ENCODE data around the gene C14orf180. TPM values are rescaled to one million over a fixed set of nuclear protein-coding genes. Genes with fewer than 3 reads are reported as not detected.
"Not testable (repeated sequence)": the region's sequence is repeated elsewhere in the genome, so short reads cannot be mapped to it uniquely, and the experiment has no call there.

C14orf180 gene
- total RNA-seq, 1 donor from 2014 or later: 40.0 TPM

- ATAC-seq: no peak
- no peak for DNase-seq (ENCODE audit: missing footprints)
- intact Hi-C loops (cut with DNase I): no loop called here
Measured at GRCh38 chr14:104633276-104634137, 53.9 kb downstream of the C14orf180 start.

GRCh38 chr14:104634138-104634760, 54.7 kb downstream of the C14orf180 start:
- ATAC-seq: no peak
- no peak for DNase-seq (ENCODE audit: missing footprints)
- intact Hi-C loops (cut with DNase I): no loop called here

- intact Hi-C loops (cut with DNase I): no loop called here
- no peak for ATAC-seq
Measured at GRCh38 chr14:104634886-104635570, 55.5 kb downstream of the C14orf180 start.

GRCh38 chr14:104635717-104636116, 56.2 kb downstream of the C14orf180 start:
- intact Hi-C loops (cut with DNase I): no loop called here
- ATAC-seq (no peak), DNase-seq (ENCODE audit: missing footprints) (no peak)

More at GRCh38 chr14:104634886-104635570, 55.5 kb downstream of the C14orf180 start:
- DNase-seq (ENCODE audit: missing footprints): no peak

GRCh38 chr14:104636131-104636530, 56.6 kb downstream of the C14orf180 start:
- ATAC-seq (no peak), DNase-seq (ENCODE audit: missing footprints) (no peak)
- intact Hi-C loops (cut with DNase I): no loop called here

GRCh38 chr14:104636846-104637545, 57.4 kb downstream of the C14orf180 start:
- DNase-seq (ENCODE audit: missing footprints); intact Hi-C loops (cut with DNase I); ATAC-seq: not testable (repeated sequence)

- ATAC-seq (no peak), DNase-seq (ENCODE audit: missing footprints) (no peak)
- intact Hi-C loops (cut with DNase I): no loop called here
Measured at GRCh38 chr14:104637546-104638003, 58.0 kb downstream of the C14orf180 start.

- ATAC-seq (no peak), DNase-seq (ENCODE audit: missing footprints) (no peak)
- intact Hi-C loops (cut with DNase I): no loop called here
Measured at GRCh38 chr14:104638190-104638589, 58.6 kb downstream of the C14orf180 start.

- intact Hi-C loops (cut with DNase I): no loop called here
- no peak for DNase-seq (ENCODE audit: missing footprints)
- no peak for ATAC-seq
Measured at GRCh38 chr14:104638927-104639450, 59.4 kb downstream of the C14orf180 start.

GRCh38 chr14:104639471-104639870, 59.9 kb downstream of the C14orf180 start:
- intact Hi-C loops (cut with DNase I): no loop called here
- DNase-seq (ENCODE audit: missing footprints): no peak

More at GRCh38 chr14:104639471-104639870, 59.9 kb downstream of the C14orf180 start:
- ATAC-seq: no peak

Other genes with a start within 250 kb of the C14orf180 start
- gene TMEM179, start 25.0 kb downstream of the C14orf180 start, total RNA-seq: not detected
- 31.1 TPM for gene INF2, start 109.9 kb downstream of the C14orf180 start, total RNA-seq
- gene ADSS1, start 144.5 kb downstream of the C14orf180 start, total RNA-seq: 191 TPM
- 54.4 TPM for gene SIVA1, start 173.4 kb downstream of the C14orf180 start, total RNA-seq
- 134 TPM for gene AKT1, start 216.0 kb downstream of the C14orf180 start, total RNA-seq
- 5.6 TPM for gene ZBTB42, start 221.3 kb downstream of the C14orf180 start, total RNA-seq

Measured in Right ventricle myocardium inferior (tissue), 1 donor.